Endothelial cell (in vitro differentiated cells): ENCODE results near the gene ROGDI. TPM values are rescaled to one million over a fixed set of nuclear protein-coding genes. Genes with fewer than 3 reads are reported as not detected.

Experiments used
- DNase-seq: peaks from one replicate; pipeline ENCODE4 v3.0.0; 2021; ENCODE audit warnings: low spot score
- H3K27ac Mint-ChIP-seq: one replicate; pipeline ENCODE4 v1.8.0; 2021; ENCODE audit warnings: mixed read lengths, inconsistent platforms; ENCODE audit not compliant: unreplicated experiment
- H3K27me3 Mint-ChIP-seq: one replicate; pipeline ENCODE4 v1.8.0; 2021; ENCODE audit warnings: mild to moderate bottlenecking, moderate library complexity, mixed read lengths, inconsistent platforms; ENCODE audit not compliant: unreplicated experiment
- H3K36me3 Mint-ChIP-seq: one replicate; pipeline ENCODE4 v1.8.0; 2021; ENCODE audit warnings: mild to moderate bottlenecking, low read depth, mixed read lengths, inconsistent platforms; ENCODE audit not compliant: unreplicated experiment
- H3K4me1 Mint-ChIP-seq: one replicate; pipeline ENCODE4 v1.8.0; 2021; ENCODE audit warnings: mild to moderate bottlenecking, mixed read lengths, inconsistent platforms; ENCODE audit not compliant: unreplicated experiment
- H3K4me3 Mint-ChIP-seq: one replicate; pipeline ENCODE4 v1.8.0; 2021; ENCODE audit warnings: mild to moderate bottlenecking, mixed read lengths, inconsistent platforms; ENCODE audit not compliant: unreplicated experiment
- H3K9me3 Mint-ChIP-seq: one replicate; pipeline ENCODE4 v1.8.0; 2021; ENCODE audit warnings: mixed read lengths, inconsistent platforms; ENCODE audit not compliant: unreplicated experiment
- total RNA-seq: library from RNA; stranded (reverse); fragmentation: NEBNext Ultra II Directional; extraction: Animal tissue kit (Norgen Biotek cat#: 25700); gene quantifications from one replicate; pipeline ENCODE4 v1.2.1, GENCODE V29; 2021; ENCODE audit not compliant: unreplicated experiment
- TF ChIP-seq, protein P1 (sequence below): fragments of 200-600 bp; sonication (generic); IDR thresholded peaks from one replicate; pipeline ENCODE4 v1.5.0; 2021; ENCODE audit warnings: antibody characterized with exemption; ENCODE audit not compliant: unreplicated experiment

The ROGDI gene
- total RNA-seq, 1 donor from 2014 or later, result 46.2 TPM

DNA sequence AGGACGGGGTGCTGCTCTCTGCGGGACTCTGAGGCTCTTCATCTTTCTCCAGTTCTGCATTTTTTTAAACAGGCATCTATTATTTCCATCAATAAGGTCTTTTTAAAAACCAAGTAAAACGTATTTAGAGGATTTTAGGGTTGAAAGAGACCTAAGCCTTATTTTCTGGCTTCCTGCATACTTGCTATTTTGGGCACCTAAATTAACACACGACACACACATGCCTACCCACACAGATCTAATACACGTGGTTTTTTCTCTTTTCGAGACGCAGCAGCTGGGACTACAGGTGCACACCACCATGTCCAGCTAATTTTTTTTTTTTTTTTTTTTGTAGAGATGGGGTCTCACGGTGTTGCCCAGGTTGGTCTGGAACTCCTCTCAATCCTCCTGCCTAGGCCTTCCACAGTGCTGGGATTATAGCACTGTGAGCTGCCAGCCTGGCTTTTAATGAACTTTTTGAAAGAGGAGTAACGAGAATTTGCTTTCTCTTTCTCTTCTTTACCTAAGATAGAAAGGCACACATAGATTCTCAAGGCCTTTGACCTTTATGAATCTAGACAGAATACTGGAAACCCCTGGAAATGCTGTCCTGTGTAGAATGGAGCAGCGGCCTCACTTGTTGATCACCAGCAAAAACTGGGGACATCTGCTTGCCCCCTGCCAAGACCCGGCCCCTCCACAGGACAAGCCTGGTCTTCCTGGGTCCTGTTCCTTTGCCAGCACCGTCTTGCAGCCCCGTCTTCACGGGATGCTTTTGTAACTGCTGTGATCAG, 54.3 kb downstream of the ROGDI start:
- Mint-ChIP-seq H3K4me3 (no peak overlapping the region), H3K36me3 (peaks cover 13% of the 10 kb centered on the region), H3K9me3 (no peaks in the 10 kb centered on the region), H3K4me1 (no peaks in the 10 kb centered on the region), H3K27me3 (peaks cover 1% of the 10 kb centered on the region), H3K27ac (no peak overlapping the region)
- DNase-seq, result no peak
- TF ChIP-seq, protein P1, sequence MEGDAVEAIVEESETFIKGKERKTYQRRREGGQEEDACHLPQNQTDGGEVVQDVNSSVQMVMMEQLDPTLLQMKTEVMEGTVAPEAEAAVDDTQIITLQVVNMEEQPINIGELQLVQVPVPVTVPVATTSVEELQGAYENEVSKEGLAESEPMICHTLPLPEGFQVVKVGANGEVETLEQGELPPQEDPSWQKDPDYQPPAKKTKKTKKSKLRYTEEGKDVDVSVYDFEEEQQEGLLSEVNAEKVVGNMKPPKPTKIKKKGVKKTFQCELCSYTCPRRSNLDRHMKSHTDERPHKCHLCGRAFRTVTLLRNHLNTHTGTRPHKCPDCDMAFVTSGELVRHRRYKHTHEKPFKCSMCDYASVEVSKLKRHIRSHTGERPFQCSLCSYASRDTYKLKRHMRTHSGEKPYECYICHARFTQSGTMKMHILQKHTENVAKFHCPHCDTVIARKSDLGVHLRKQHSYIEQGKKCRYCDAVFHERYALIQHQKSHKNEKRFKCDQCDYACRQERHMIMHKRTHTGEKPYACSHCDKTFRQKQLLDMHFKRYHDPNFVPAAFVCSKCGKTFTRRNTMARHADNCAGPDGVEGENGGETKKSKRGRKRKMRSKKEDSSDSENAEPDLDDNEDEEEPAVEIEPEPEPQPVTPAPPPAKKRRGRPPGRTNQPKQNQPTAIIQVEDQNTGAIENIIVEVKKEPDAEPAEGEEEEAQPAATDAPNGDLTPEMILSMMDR, result no peak

DNA sequence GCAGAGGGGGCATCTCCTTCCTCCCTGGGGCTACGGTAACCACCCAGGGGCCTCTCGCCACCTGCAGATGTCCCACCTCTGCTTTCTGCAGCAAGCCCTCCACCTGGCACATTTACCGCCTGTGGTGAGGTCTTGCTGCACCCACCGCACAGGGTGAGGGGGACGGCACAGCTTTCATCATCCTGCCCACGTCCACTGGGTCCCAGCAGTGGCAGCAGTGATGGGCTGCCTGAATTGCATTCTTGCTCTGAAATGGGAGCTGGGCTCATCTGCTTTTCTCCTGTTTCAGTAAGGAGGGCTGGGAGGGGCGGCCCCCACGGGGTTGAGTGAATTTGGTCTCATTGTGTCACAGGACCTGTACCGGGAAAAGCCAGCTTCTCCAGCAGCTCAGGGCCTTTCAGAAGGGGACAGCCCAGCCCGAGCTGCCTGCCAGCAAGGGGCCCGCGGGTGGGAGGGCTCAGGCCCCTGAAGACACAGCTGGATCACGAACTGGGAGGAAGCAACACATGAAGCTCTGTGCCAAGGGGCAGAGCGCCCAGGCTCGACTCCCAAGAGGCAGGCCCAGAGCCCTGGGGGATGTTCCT, 55.4 kb downstream of the ROGDI start:
- Mint-ChIP-seq H3K4me1 (no peaks in the 10 kb centered on the region), H3K27me3 (peaks cover 1% of the 10 kb centered on the region), H3K9me3 (no peaks in the 10 kb centered on the region), H3K4me3 (no peak overlapping the region), H3K36me3 (peaks cover 12% of the 10 kb centered on the region), H3K27ac (no peak overlapping the region)
- TF ChIP-seq, protein P1, result no peak
- no peak for DNase-seq

Other genes with a start within 250 kb of the ROGDI start
- gene C16orf96, start 246.3 kb downstream of the ROGDI start, total RNA-seq, result 0.54 TPM
- 31.0 TPM for gene UBALD1, start 187.7 kb downstream of the ROGDI start, total RNA-seq
- gene MGRN1, start 177.8 kb downstream of the ROGDI start, total RNA-seq, result 82.5 TPM
- gene NUDT16L1, start 109.1 kb downstream of the ROGDI start, total RNA-seq, result 43.1 TPM
- gene ANKS3, start 68.4 kb downstream of the ROGDI start, total RNA-seq, result 15.6 TPM
- gene DNAAF8, start 68.1 kb downstream of the ROGDI start, total RNA-seq, result 0.18 TPM
- gene ZNF500, start 35.5 kb downstream of the ROGDI start, total RNA-seq, result 32.8 TPM
- 11.5 TPM for gene SEPTIN12, start 14.3 kb downstream of the ROGDI start, total RNA-seq
- not detected for gene SMIM22, start 7.3 kb downstream of the ROGDI start, total RNA-seq
- gene GLYR1, start 44.7 kb upstream of the ROGDI start, total RNA-seq, result 111 TPM
- 36.4 TPM for gene UBN1, start 44.8 kb upstream of the ROGDI start, total RNA-seq
- gene PPL, start 134.5 kb upstream of the ROGDI start, total RNA-seq, result 1.1 TPM
- gene SEC14L5, start 155.7 kb upstream of the ROGDI start, total RNA-seq, result 0.05 TPM
- gene NAGPA, start 231.3 kb upstream of the ROGDI start, total RNA-seq, result 10.2 TPM